Astrocyte (in vitro differentiated cells and primary cell): Measurements from ENCODE around the gene RBM20. TPM values are rescaled to one million over a fixed set of nuclear protein-coding genes. Genes with fewer than 3 reads are reported as not detected.

ENCODE experiments used
- DNase-seq: peaks from one replicate; pipeline ENCODE4 v3.0.0-alpha.2; 2010; ENCODE audit warnings: low read depth
- FAIRE-seq: peaks from 2 replicates; lab custom pipeline; 2011; peaks lifted over from hg19 to GRCh38; lab: Jason Lieb, UNC
- H2AFZ ChIP-seq: 2 replicates; pipeline ENCODE4 v1.6.0; 2012; ENCODE audit warnings: low read depth, low read length, inconsistent platforms
- H3K27ac ChIP-seq: 2 replicates; pipeline ENCODE4 v1.5.1; 2011; ENCODE audit warnings: low read depth, low read length, inconsistent platforms
- H3K27me3 ChIP-seq: 2 replicates; pipeline ENCODE4 v1.6.0; 2011; ENCODE audit warnings: low read length, inconsistent platforms; ENCODE audit not compliant: insufficient read depth
- H3K36me3 ChIP-seq: 2 replicates; pipeline ENCODE4 v1.5.1; 2011; ENCODE audit warnings: low read length, inconsistent platforms; ENCODE audit not compliant: insufficient read depth
- H3K4me1 ChIP-seq: 2 replicates; pipeline ENCODE4 v1.5.1; 2011; ENCODE audit warnings: low read length, inconsistent platforms; ENCODE audit not compliant: insufficient read depth
- H3K4me2 ChIP-seq: 2 replicates; pipeline ENCODE4 v1.6.0; 2012; ENCODE audit warnings: low read length, inconsistent platforms
- H3K4me3 ChIP-seq: 2 replicates; pipeline ENCODE4 v1.5.1; 2011; ENCODE audit warnings: low read depth, mild to moderate bottlenecking, low read length, inconsistent platforms; ENCODE audit not compliant: insufficient read depth
- H3K79me2 ChIP-seq: 2 replicates; pipeline ENCODE4 v1.6.0; 2012; ENCODE audit warnings: mild to moderate bottlenecking, low read length, inconsistent platforms; ENCODE audit not compliant: insufficient read depth
- H3K9ac ChIP-seq: 2 replicates; pipeline ENCODE4 v1.6.0; 2012; ENCODE audit warnings: mild to moderate bottlenecking, low read length, inconsistent platforms
- H3K9me3 ChIP-seq: 2 replicates; pipeline ENCODE4 v1.5.1; 2012; ENCODE audit warnings: low read depth, mild to moderate bottlenecking, low read length, inconsistent platforms; ENCODE audit not compliant: insufficient read depth
- H4K20me1 ChIP-seq: 2 replicates; pipeline ENCODE4 v1.6.0; 2012; ENCODE audit warnings: low read length, inconsistent platforms; ENCODE audit not compliant: insufficient read depth
- H3K27ac Mint-ChIP-seq: one replicate; pipeline ENCODE4 v1.8.0; 2021; ENCODE audit warnings: mild to moderate bottlenecking, mixed read lengths; ENCODE audit not compliant: unreplicated experiment
- H3K27me3 Mint-ChIP-seq: one replicate; pipeline ENCODE4 v1.8.0; 2021; ENCODE audit warnings: low read depth, mixed read lengths; ENCODE audit not compliant: unreplicated experiment
- H3K36me3 Mint-ChIP-seq: one replicate; pipeline ENCODE4 v1.8.0; 2021; ENCODE audit warnings: low read depth, mixed read lengths; ENCODE audit not compliant: unreplicated experiment
- H3K4me1 Mint-ChIP-seq: one replicate; pipeline ENCODE4 v1.8.0; 2021; ENCODE audit warnings: low read depth, mixed read lengths; ENCODE audit not compliant: unreplicated experiment
- H3K4me3 Mint-ChIP-seq: one replicate; pipeline ENCODE4 v1.8.0; 2021; ENCODE audit warnings: mild to moderate bottlenecking, moderate library complexity, mixed read lengths; ENCODE audit not compliant: unreplicated experiment
- H3K9me3 Mint-ChIP-seq: one replicate; pipeline ENCODE4 v1.8.0; 2021; ENCODE audit warnings: mild to moderate bottlenecking, mixed read lengths; ENCODE audit not compliant: unreplicated experiment
- EZH2 ChIP-seq: IDR thresholded peaks from 2 replicates; pipeline ENCODE4 v1.6.1; 2012; ENCODE audit warnings: mild to moderate bottlenecking, low read length, inconsistent platforms; ENCODE audit not compliant: insufficient read depth
- total RNA-seq: library from RNA; stranded (reverse); gene quantifications from 2 replicates; pipeline ENCODE4 v1.2.1, GENCODE V29; 2021
- TF ChIP-seq, protein P1 (sequence below): IDR thresholded peaks from 2 replicates; pipeline ENCODE4 v1.5.1; 2011; ENCODE audit warnings: low read depth, mild to moderate bottlenecking, inconsistent platforms, low read length, moderate library complexity; ENCODE audit not compliant: insufficient read depth

The RBM20 gene
- total RNA-seq, 1 donor from 2014 or later: 1.5 TPM

DNA sequence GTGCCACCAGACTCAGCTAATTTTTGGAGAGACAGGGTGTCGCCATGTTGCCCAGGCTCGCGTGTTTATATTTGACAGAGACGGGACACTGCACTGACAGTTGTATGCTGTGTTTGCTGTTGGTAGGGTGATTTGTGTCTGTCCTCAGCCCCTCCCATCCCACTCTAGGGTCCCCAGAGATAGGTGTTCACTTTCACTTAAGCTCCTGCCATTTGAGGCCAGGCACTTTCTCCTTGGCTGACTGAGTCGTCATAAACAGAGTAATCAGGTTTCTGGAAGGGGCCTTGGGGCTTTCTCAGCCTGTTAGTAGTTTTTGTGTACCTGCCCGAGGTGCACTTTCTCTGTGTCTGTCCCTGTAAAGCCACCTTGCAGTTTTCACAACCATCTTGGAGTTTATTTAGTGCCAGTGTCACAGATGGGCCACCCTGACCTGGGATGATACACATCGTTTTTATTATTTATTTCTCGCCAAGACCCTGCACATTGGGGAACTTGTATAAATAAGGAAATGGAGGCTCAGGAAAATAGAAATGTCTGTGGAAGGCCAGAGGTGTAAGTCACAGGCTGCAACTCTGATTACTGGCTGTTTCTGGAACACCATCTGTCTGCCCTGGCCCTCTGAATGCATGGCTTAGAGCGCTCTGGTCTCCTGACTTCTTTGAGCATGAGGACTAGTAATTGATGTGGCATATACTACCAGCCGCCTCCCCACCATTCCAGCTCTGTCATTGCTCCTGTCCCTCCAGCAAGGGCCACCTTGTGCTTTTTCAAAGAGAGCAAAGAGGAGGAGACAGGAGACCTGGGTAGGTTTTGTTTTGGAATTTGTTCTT lies 145.7 kb downstream of the RBM20 start:
- H3K4me2 ChIP-seq: no peak overlapping the region
- no peak overlapping the region for H3K4me3 ChIP-seq
- H3K27me3 ChIP-seq: no peaks in the 10 kb centered on the region
- H3K4me1 ChIP-seq: peaks cover 3% of the 10 kb centered on the region
- Mint-ChIP-seq H3K4me3 (no peak overlapping the region), H3K9me3 (no peaks in the 10 kb centered on the region), H3K27me3 (no peaks in the 10 kb centered on the region), H3K36me3 (no peaks in the 10 kb centered on the region), H3K27ac (no peak overlapping the region), H3K4me1 (peaks cover 9% of the 10 kb centered on the region)
- H3K79me2 ChIP-seq: no peaks in the 10 kb centered on the region
- no peak overlapping the region for H2AFZ ChIP-seq
- no peaks in the 10 kb centered on the region for H3K36me3 ChIP-seq
- DNase-seq: no peak
- H3K27ac ChIP-seq: no peak overlapping the region
- no peak overlapping the region for H3K9ac ChIP-seq
- no peaks in the 10 kb centered on the region for H3K9me3 ChIP-seq
- FAIRE-seq: no peak
- no peaks in the 10 kb centered on the region for H4K20me1 ChIP-seq
- no peak for TF ChIP-seq EZH2
- TF ChIP-seq, protein P1, sequence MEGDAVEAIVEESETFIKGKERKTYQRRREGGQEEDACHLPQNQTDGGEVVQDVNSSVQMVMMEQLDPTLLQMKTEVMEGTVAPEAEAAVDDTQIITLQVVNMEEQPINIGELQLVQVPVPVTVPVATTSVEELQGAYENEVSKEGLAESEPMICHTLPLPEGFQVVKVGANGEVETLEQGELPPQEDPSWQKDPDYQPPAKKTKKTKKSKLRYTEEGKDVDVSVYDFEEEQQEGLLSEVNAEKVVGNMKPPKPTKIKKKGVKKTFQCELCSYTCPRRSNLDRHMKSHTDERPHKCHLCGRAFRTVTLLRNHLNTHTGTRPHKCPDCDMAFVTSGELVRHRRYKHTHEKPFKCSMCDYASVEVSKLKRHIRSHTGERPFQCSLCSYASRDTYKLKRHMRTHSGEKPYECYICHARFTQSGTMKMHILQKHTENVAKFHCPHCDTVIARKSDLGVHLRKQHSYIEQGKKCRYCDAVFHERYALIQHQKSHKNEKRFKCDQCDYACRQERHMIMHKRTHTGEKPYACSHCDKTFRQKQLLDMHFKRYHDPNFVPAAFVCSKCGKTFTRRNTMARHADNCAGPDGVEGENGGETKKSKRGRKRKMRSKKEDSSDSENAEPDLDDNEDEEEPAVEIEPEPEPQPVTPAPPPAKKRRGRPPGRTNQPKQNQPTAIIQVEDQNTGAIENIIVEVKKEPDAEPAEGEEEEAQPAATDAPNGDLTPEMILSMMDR: no peak

DNA sequence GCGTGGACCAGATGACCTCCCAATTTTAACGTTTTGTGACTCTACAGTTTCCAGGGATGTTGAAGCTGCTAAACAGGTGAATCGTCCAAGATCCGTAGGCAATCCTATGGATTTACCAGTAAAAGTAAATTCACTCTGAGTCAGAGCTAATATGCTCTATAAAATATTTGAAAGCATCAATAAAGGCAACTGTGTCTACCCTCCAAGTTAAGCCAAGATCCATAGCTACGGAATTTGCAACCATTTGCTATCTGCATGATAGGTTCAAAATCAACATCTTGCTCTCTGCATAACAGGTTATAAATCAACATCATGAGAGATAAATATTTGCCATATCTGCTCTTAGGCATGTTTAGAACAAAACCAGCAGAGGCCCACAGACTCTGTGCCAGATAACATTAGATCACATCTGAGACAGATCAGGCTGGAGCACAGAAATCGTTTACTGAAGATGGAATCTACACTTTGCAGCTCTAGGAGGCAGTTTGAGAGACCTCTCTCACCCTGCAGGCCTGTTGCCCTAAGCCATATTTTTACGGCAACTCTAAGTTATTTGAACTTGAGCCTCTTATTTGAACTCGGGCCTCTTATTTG lies 146.9 kb downstream of the RBM20 start:
- Mint-ChIP-seq H3K36me3 (no peaks in the 10 kb centered on the region), H3K27me3 (no peaks in the 10 kb centered on the region), H3K4me3 (no peak overlapping the region), H3K4me1 (peaks cover 6% of the 10 kb centered on the region), H3K27ac (no peak overlapping the region), H3K9me3 (no peaks in the 10 kb centered on the region)
- Histone ChIP-seq H3K9me3 (no peaks in the 10 kb centered on the region), H2AFZ (no peak overlapping the region), H3K36me3 (no peaks in the 10 kb centered on the region), H3K9ac (no peak overlapping the region), H3K79me2 (no peaks in the 10 kb centered on the region), H3K27ac (no peak overlapping the region), H4K20me1 (no peaks in the 10 kb centered on the region), H3K4me1 (peaks cover 3% of the 10 kb centered on the region), H3K4me3 (no peak overlapping the region), H3K4me2 (no peak overlapping the region), H3K27me3 (no peaks in the 10 kb centered on the region)
- no peak for FAIRE-seq
- DNase-seq: no peak
- TF ChIP-seq, protein P1: no peak
- TF ChIP-seq EZH2: no peak
